ENCODE measurements around the gene TRAPPC14. TPM values are rescaled to one million over a fixed set of nuclear protein-coding genes. Genes with fewer than 3 reads are reported as not detected.

Gene TRAPPC14
- total RNA-seq, 5 donors from 2014 or later (not counting 1 experiment from before 2014, with no cell fraction given), result 52.0 to 97.2 (median 79.0) TPM

- Histone ChIP-seq H3K27me3 (replicated peaks in 1 of 2; ENCODE audit: control insufficient read depth in 2 of 2, extremely low read depth in 1 of 2, insufficient read depth in 2 of 2, low read length in 1 of 2) (no peaks in the 10 kb centered on the region), H3K4me3 (ENCODE audit: control insufficient read depth in 1 of 2, extremely low read depth in 1 of 2, low read length in 1 of 2) (peak overlapping the region; percentile 92 to 98), H3K36me3 (ENCODE audit: control insufficient read depth in 2 of 2, extremely low read depth in 1 of 2, insufficient read depth in 1 of 2, low read length in 1 of 2) (peaks cover 0 to 13% of the 10 kb centered on the region in 2 donors), H3K27ac (ENCODE audit: low read length) (peak overlapping the region; percentile 98), H3K9me3 (no peaks in the 10 kb centered on the region), H3K4me1 (ENCODE audit: control insufficient read depth in 1 of 2, extremely low read depth in 1 of 2, insufficient read depth in 2 of 2, low read length in 2 of 2) (peaks cover 9 to 38% of the 10 kb centered on the region in 2 experiments)
- DNase-seq (peak; percentile 53 to 81 (median 66)), ATAC-seq (replicated peaks in 1 of 4) (peak; percentile 69 to 72 (median 70))
- Mint-ChIP-seq H3K36me3 (peaks cover 12% of the 10 kb centered on the region), H3K4me3 (peak overlapping the region; percentile 86 to 98 (median 96)), H3K9me3 (no peaks in the 10 kb centered on the region), H3K4me1 (peaks cover 35 to 46% (median 38%) of the 10 kb centered on the region in 3 donors), H3K27me3 (no peaks in the 10 kb centered on the region), H3K27ac (peak overlapping the region; percentile 99)
- ChIA-PET POLR2A (interaction anchor here (0.6 to 1.2 kb wide), 4 partner anchors 19 to 81 kb away, joined by 3 to 4 read pairs (median 4); partner anchors contain the start of genes AP4M1 (in 1 of the 2) and MCM7 (in 1 of the 2)), CTCF (interaction anchor here (0.6 to 1.8 kb wide), 10 partner anchors 9 to 1074 kb away, joined by 3 to 9 read pairs (median 3); partner anchors contain the start of genes AP4M1 (in 1 of the 2), MCM7 (in 1 of the 2) and TRIM4 (in 1 of the 2))
- 8% methylated on average over 9 of the region's 19 CpGs for WGBS (ENCODE audit: insufficient coverage)
Observed at GRCh38 chr7:100119970-100120732, 38.4 kb downstream of the TRAPPC14 start.

- ChIA-PET POLR2A (interaction anchor here in 1 of 2 donors (1.2 kb wide), 1 partner anchor 18 kb away, joined by 4 read pairs; the partner anchor contains the start of genes AP4M1 and MCM7), CTCF (interaction anchor here in 1 of 2 donors (0.6 to 1.8 kb wide), 8 partner anchors 12 to 1075 kb away, joined by 3 to 9 read pairs (median 4); partner anchors contain the start of genes AP4M1, MCM7 and TRIM4)
- peak within 1 kb of the TSS; percentile 86 to 98 (median 96) for H3K4me3 Mint-ChIP-seq
- peak within 1 kb of the TSS; percentile 99 for H3K27ac Mint-ChIP-seq
- no peaks in the 10 kb centered on the region for H3K9me3 Mint-ChIP-seq
- ATAC-seq (replicated peaks in 1 of 4) (peak; percentile 72 to 79 (median 77)), DNase-seq (peak; percentile 86 to 97 (median 93))
- no peaks in the 10 kb centered on the region for H3K27me3 Mint-ChIP-seq
- Histone ChIP-seq H3K4me1 (ENCODE audit: control insufficient read depth in 1 of 2, extremely low read depth in 1 of 2, insufficient read depth in 2 of 2, low read length in 2 of 2) (peaks cover 9 to 29% of the 10 kb centered on the region in 2 experiments), H3K27ac (ENCODE audit: low read length) (peak within 1 kb of the TSS; percentile 98), H3K27me3 (replicated peaks in 1 of 2; ENCODE audit: control insufficient read depth in 2 of 2, extremely low read depth in 1 of 2, insufficient read depth in 2 of 2, low read length in 1 of 2) (no peaks in the 10 kb centered on the region), H3K36me3 (ENCODE audit: control insufficient read depth in 2 of 2, extremely low read depth in 1 of 2, insufficient read depth in 1 of 2, low read length in 1 of 2) (peaks cover 0 to 12% of the 10 kb centered on the region in 2 donors), H3K4me3 (ENCODE audit: control insufficient read depth in 1 of 2, extremely low read depth in 1 of 2, low read length in 1 of 2) (peak within 1 kb of the TSS; percentile 92 to 98), H3K9me3 (no peaks in the 10 kb centered on the region)
- peaks cover 29 to 37% (median 29%) of the 10 kb centered on the region in 3 donors for H3K4me1 Mint-ChIP-seq
- peaks cover 8% of the 10 kb centered on the region for H3K36me3 Mint-ChIP-seq
- 0% methylated on average over 35 of the region's 49 CpGs for WGBS (ENCODE audit: insufficient coverage)
Observed at GRCh38 chr7:100119072-100119969, 39.2 kb downstream of the TRAPPC14 start, which contains the start of the genes CNPY4 and TAF6. Gene CNPY4, plus strand, starts transcription at chr7:100119634. Its CDS starts 111 bp downstream, at chr7:100119745. Gene TAF6, minus strand, starts transcription at chr7:100119358. Its CDS starts 5,149 bp downstream, at chr7:100114209.

GRCh38 chr7:100118388-100119071, 40.0 kb downstream of the TRAPPC14 start:
- peak overlapping the region; percentile 92 to 98 for H3K4me3 ChIP-seq (ENCODE audit: control insufficient read depth in 1 of 2, extremely low read depth in 1 of 2, low read length in 1 of 2)
- no peaks in the 10 kb centered on the region for H3K27me3 ChIP-seq (replicated peaks in 1 of 2; ENCODE audit: control insufficient read depth in 2 of 2, extremely low read depth in 1 of 2, insufficient read depth in 2 of 2, low read length in 1 of 2)
- H3K9me3 ChIP-seq, result no peaks in the 10 kb centered on the region
- Mint-ChIP-seq H3K27me3 (no peaks in the 10 kb centered on the region), H3K36me3 (peaks cover 6% of the 10 kb centered on the region), H3K27ac (peak overlapping the region; percentile 99), H3K4me1 (peaks cover 26 to 34% (median 27%) of the 10 kb centered on the region in 3 donors), H3K4me3 (peak overlapping the region; percentile 86 to 98 (median 96)), H3K9me3 (no peaks in the 10 kb centered on the region)
- WGBS (ENCODE audit: insufficient coverage), result 27% methylated on average over 13 of the region's 18 CpGs
- POLR2A ChIA-PET, result no interaction called here
- H3K4me1 ChIP-seq (ENCODE audit: control insufficient read depth in 1 of 2, extremely low read depth in 1 of 2, insufficient read depth in 2 of 2, low read length in 2 of 2), result peaks cover 9 to 28% of the 10 kb centered on the region in 2 experiments
- peak overlapping the region; percentile 98 for H3K27ac ChIP-seq (ENCODE audit: low read length)
- ATAC-seq (replicated peaks in 1 of 4) (no peak), DNase-seq (no peak)
- CTCF ChIA-PET, result no interaction called here
- peaks cover 0 to 14% of the 10 kb centered on the region in 2 donors for H3K36me3 ChIP-seq (ENCODE audit: control insufficient read depth in 2 of 2, extremely low read depth in 1 of 2, insufficient read depth in 1 of 2, low read length in 1 of 2)

GRCh38 chr7:100115026-100115425, 43.5 kb downstream of the TRAPPC14 start:
- H3K4me1 ChIP-seq (ENCODE audit: control insufficient read depth in 1 of 2, extremely low read depth in 1 of 2, insufficient read depth in 2 of 2, low read length in 2 of 2), result peaks cover 5 to 14% of the 10 kb centered on the region in 2 experiments
- no peaks in the 10 kb centered on the region for H3K9me3 ChIP-seq
- peaks cover 3 to 36% of the 10 kb centered on the region in 2 donors for H3K36me3 ChIP-seq (ENCODE audit: control insufficient read depth in 2 of 2, extremely low read depth in 1 of 2, insufficient read depth in 1 of 2, low read length in 1 of 2)
- DNase-seq (no peak), ATAC-seq (replicated peaks in 1 of 4) (no peak)
- ChIA-PET CTCF (interaction anchor here in 1 of 2 donors (0.8 kb wide), 1 partner anchor 32 kb away, joined by 4 read pairs; no protein-coding TSS in a partner anchor), POLR2A (no interaction called here)
- H3K27me3 ChIP-seq (replicated peaks in 1 of 2; ENCODE audit: control insufficient read depth in 2 of 2, extremely low read depth in 1 of 2, insufficient read depth in 2 of 2, low read length in 1 of 2), result no peaks in the 10 kb centered on the region
- 90% methylated on average over 5 of the region's 7 CpGs for WGBS (ENCODE audit: insufficient coverage)
- Mint-ChIP-seq H3K27me3 (no peaks in the 10 kb centered on the region), H3K4me3 (no peak overlapping the region), H3K27ac (no peak overlapping the region), H3K9me3 (no peaks in the 10 kb centered on the region), H3K4me1 (peaks cover 14 to 19% (median 19%) of the 10 kb centered on the region in 3 donors), H3K36me3 (peaks cover 15% of the 10 kb centered on the region)
- H3K4me3 ChIP-seq (ENCODE audit: control insufficient read depth in 1 of 2, extremely low read depth in 1 of 2, low read length in 1 of 2), result no peak overlapping the region
- no peak overlapping the region for H3K27ac ChIP-seq (ENCODE audit: low read length)

- H3K27me3 Mint-ChIP-seq, result no peaks in the 10 kb centered on the region
- no peak overlapping the region for H3K27ac ChIP-seq (ENCODE audit: low read length)
- ChIA-PET POLR2A (no interaction called here), CTCF (interaction anchor here in 1 of 2 donors (0.6 kb wide), 2 partner anchors 13 to 175 kb away, joined by 3 to 5 read pairs; no protein-coding TSS in a partner anchor)
- no peak overlapping the region for H3K4me3 Mint-ChIP-seq
- peaks cover 33% of the 10 kb centered on the region for H3K36me3 Mint-ChIP-seq
- DNase-seq (no peak), ATAC-seq (replicated peaks in 1 of 4) (no peak)
- H3K4me1 ChIP-seq (ENCODE audit: control insufficient read depth in 1 of 2, extremely low read depth in 1 of 2, insufficient read depth in 2 of 2, low read length in 2 of 2), result no peaks in the 10 kb centered on the region
- peaks cover 18 to 61% of the 10 kb centered on the region in 2 donors for H3K36me3 ChIP-seq (ENCODE audit: control insufficient read depth in 2 of 2, extremely low read depth in 1 of 2, insufficient read depth in 1 of 2, low read length in 1 of 2)
- H3K4me1 Mint-ChIP-seq, result peaks cover 0 to 8% (median 2%) of the 10 kb centered on the region in 3 donors
- no peak overlapping the region for H3K4me3 ChIP-seq (ENCODE audit: control insufficient read depth in 1 of 2, extremely low read depth in 1 of 2, low read length in 1 of 2)
- no peaks in the 10 kb centered on the region for H3K9me3 ChIP-seq
- 100% methylated on average over 3 of the region's 13 CpGs for WGBS (ENCODE audit: insufficient coverage)
- H3K27me3 ChIP-seq (replicated peaks in 1 of 2; ENCODE audit: control insufficient read depth in 2 of 2, extremely low read depth in 1 of 2, insufficient read depth in 2 of 2, low read length in 1 of 2), result no peaks in the 10 kb centered on the region
- H3K27ac Mint-ChIP-seq, result no peak overlapping the region
- no peaks in the 10 kb centered on the region for H3K9me3 Mint-ChIP-seq
Observed at GRCh38 chr7:100111914-100112313, 46.6 kb downstream of the TRAPPC14 start.

Data from T-cell (primary cell).